AG10803 (cell line): ENCODE data around the gene HTR3E.
A peak's percentile ranks its signal among the peaks of the same experiment; 100 is the strongest.
"Not testable (repeated sequence)": the region's sequence is repeated elsewhere in the genome, so short reads cannot be mapped to it uniquely, and the experiment has no call there.

Source experiments
- DNase-seq: peaks from one replicate; pipeline ENCODE4 v3.0.0; 2010; ENCODE audit warnings: low read depth
- H3K4me3 ChIP-seq: 2 replicates; pipeline ENCODE4 v1.5.1; 2011; ENCODE audit warnings: mild to moderate bottlenecking, low read length, control low read depth
- TF ChIP-seq, protein P1 (sequence below): conservative IDR thresholded peaks from 2 replicates; pipeline ENCODE4 v1.5.1; 2011; ENCODE audit warnings: mild to moderate bottlenecking, low read length, control low read depth, inconsistent platforms

Gene HTR3E

GRCh38 chr3:184116017-184116416, 19.2 kb downstream of the HTR3E start:
- no peak for DNase-seq
- TF ChIP-seq, protein P1, sequence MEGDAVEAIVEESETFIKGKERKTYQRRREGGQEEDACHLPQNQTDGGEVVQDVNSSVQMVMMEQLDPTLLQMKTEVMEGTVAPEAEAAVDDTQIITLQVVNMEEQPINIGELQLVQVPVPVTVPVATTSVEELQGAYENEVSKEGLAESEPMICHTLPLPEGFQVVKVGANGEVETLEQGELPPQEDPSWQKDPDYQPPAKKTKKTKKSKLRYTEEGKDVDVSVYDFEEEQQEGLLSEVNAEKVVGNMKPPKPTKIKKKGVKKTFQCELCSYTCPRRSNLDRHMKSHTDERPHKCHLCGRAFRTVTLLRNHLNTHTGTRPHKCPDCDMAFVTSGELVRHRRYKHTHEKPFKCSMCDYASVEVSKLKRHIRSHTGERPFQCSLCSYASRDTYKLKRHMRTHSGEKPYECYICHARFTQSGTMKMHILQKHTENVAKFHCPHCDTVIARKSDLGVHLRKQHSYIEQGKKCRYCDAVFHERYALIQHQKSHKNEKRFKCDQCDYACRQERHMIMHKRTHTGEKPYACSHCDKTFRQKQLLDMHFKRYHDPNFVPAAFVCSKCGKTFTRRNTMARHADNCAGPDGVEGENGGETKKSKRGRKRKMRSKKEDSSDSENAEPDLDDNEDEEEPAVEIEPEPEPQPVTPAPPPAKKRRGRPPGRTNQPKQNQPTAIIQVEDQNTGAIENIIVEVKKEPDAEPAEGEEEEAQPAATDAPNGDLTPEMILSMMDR: no peak
- no peak overlapping the region for H3K4me3 ChIP-seq

- DNase-seq: no peak
- H3K4me3 ChIP-seq: no peak overlapping the region
- TF ChIP-seq, protein P1: no peak
These were observed 20.8 kb downstream of the HTR3E start for GRCh38 chr3:184117636-184118035.

GRCh38 chr3:184121031-184121430, 24.2 kb downstream of the HTR3E start:
- H3K4me3 ChIP-seq, DNase-seq: not testable (repeated sequence)

- TF ChIP-seq, protein P1: no peak
- DNase-seq: no peak
- H3K4me3 ChIP-seq: no peak overlapping the region
These were observed 29.1 kb downstream of the HTR3E start for GRCh38 chr3:184126006-184126405.

- TF ChIP-seq, protein P1: peak; percentile 48
- DNase-seq: peak; percentile 58
- no peak overlapping the region for H3K4me3 ChIP-seq
These were observed 32.1 kb downstream of the HTR3E start for GRCh38 chr3:184129012-184129411.

- H3K4me3 ChIP-seq: no peak overlapping the region
- no peak for DNase-seq
- TF ChIP-seq, protein P1: no peak
These were observed 36.1 kb downstream of the HTR3E start for GRCh38 chr3:184132945-184133344.

DNA sequence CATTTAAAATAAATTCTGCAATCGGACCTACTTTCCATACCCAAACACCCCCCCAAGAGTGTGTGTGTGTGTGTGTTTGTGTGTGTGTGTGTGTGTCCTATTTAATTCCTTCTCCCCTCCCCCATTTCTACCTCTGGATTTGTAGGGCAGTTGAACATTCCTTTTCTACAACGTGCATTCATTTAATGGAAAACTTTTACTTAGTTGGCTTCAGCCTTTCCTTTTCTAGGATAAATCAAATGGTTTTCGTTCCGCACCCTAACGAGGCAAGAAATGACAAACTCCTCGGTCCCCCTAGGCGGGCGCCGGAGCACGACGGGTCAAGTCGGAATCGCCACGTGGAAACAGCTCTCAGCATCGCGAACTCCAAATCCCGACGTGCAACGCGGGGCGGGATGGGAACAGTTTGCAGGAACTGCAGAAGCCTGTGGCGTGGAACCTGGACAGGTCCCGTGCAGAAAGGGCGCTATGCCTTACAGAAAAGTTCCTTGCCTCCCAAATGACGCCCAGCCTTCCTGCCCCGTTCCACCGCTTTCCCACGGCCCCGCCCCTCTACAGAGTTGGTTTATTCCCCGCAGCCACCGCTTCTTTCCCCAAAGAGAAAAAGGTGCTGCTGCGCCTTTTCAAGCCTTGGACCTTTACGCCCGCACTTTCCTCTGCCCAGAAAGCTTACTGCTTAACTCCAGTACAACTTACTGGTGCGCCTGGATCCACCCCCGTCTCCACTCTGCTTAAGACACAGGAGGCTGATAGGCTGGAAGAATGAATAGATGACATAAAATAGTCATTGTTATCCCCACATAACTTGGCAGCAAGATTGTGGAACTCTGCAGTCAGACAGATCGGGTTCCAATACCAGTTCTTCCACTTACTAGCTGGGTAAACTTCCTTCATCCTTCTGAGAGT, 37.2 kb downstream of the HTR3E start:
- peak; percentile 77 for DNase-seq
- H3K4me3 ChIP-seq: peak overlapping the region; percentile 97
- TF ChIP-seq, protein P1: no peak; the same call in 1 of the 2 replicates
